Spleen (tissue), 7 donors: Measurements from ENCODE around the gene HLCS.

Source experiments
- CTCF ChIP-seq, 11 experiments: fragments of 200-600 bp in 7 of 11; fragments of 450-650 bp in 4 of 11; sonication (generic) in 4 of 11; IDR thresholded peaks in 8 of 11; conservative IDR thresholded peaks in 3 of 11; 1 replicate in 7 of 11; 2 replicates in 4 of 11; pipeline versions ENCODE4 v1.4.0 to v1.8.0; 2016 to 2021; ENCODE audit warnings: antibody characterized with exemption in 11 of 11, inconsistent platforms in 4 of 11, mild to moderate bottlenecking in 1 of 11
- POLR2A ChIP-seq, 3 donors: fragments of 450-650 bp; IDR thresholded peaks; one replicate each; pipeline ENCODE4 v1.5.1; 2017; ENCODE audit warnings: antibody characterized with exemption in 3 of 3, mild to moderate bottlenecking in 1 of 3
- donor health status: DM: no; HTN: no; CAD: no; lungs with moderate emphysema.
- donor health status: DM: no; HTN: no; CAD: no.
- donor health status: DM: no; HTN: no; CAD: no.

- TF ChIP-seq CTCF (IDR thresholded peaks at IDR 0.05 in 8 of 11, conservative IDR thresholded peaks at IDR 0.05 in 3 of 11) (no peak), POLR2A (IDR thresholded peaks at IDR 0.05) (no peak)
Measured at GRCh38 chr21:36713746-36714145, 252.7 kb downstream of the HLCS start.
